OCI-LY3 (cell line): Measurements from ENCODE around the gene DHCR7.

Source experiments
- H2AFZ ChIP-seq: fragments of 200-600, 300-600 bp; shearing (Covaris generic); 2 replicates; pipeline ENCODE4 v1.6.0; 2014; ENCODE audit warnings: antibody characterized with exemption, low read depth, low read length
- H3K27ac ChIP-seq: fragments of 200-600, 300-600 bp; sonication (generic); 2 replicates; pipeline ENCODE4 v1.5.1; 2014; ENCODE audit warnings: mild to moderate bottlenecking, low read length, moderate library complexity, mixed read lengths
- H3K27me3 ChIP-seq: fragments of 200-600, 300-600 bp; sonication (generic); 2 replicates; pipeline ENCODE4 v1.6.1; 2014; ENCODE audit warnings: low read depth, low read length, mixed read lengths
- H3K36me3 ChIP-seq: fragments of 200-600, 300-600 bp; sonication (generic); replicated peaks from 2 replicates; pipeline ENCODE3; 2014; ENCODE audit warnings: low read depth, low read length, mixed read lengths
- H3K4me1 ChIP-seq: fragments of 300-600, 200-600 bp; sonication (generic); 2 replicates; pipeline ENCODE4 v1.6.1; 2014; ENCODE audit warnings: low read length, mixed read lengths
- H3K4me2 ChIP-seq: fragments of 200-600, 300-600 bp; sonication (generic); 2 replicates; pipeline ENCODE4 v1.6.1; 2014; ENCODE audit warnings: low read length, mixed read lengths
- H3K4me3 ChIP-seq: fragments of 300-600, 200-600 bp; sonication (generic); 2 replicates; pipeline ENCODE4 v1.5.1; 2014; ENCODE audit warnings: antibody characterized with exemption, mild to moderate bottlenecking, low read length, moderate library complexity
- H3K79me2 ChIP-seq: fragments of 300-600, 200-600 bp; shearing (Covaris generic); 2 replicates; pipeline ENCODE4 v1.6.1; 2014; ENCODE audit warnings: mild to moderate bottlenecking, low read length, mixed read lengths
- H3K9ac ChIP-seq: fragments of 300-600, 200-600 bp; shearing (Covaris generic); 2 replicates; pipeline ENCODE4 v1.6.0; 2014; ENCODE audit warnings: mild to moderate bottlenecking, low read length, moderate library complexity
- H3K9me3 ChIP-seq: fragments of 200-600, 300-600 bp; shearing (Covaris generic); 2 replicates; pipeline ENCODE4 v1.6.1; 2014; ENCODE audit warnings: low read length, mixed read lengths; ENCODE audit not compliant: insufficient read depth
- H4K20me1 ChIP-seq: fragments of 200-600, 300-600 bp; sonication (generic); 2 replicates; pipeline ENCODE4 v1.6.1; 2016; ENCODE audit warnings: low read length, mixed read lengths; ENCODE audit not compliant: insufficient read depth
- EZH2phosphoT487 ChIP-seq: fragments of 200-600 bp; shearing (Covaris generic); IDR thresholded peaks from 2 replicates; pipeline ENCODE4 v1.6.1; 2018; ENCODE audit warnings: antibody characterized with exemption, mixed run types, low read depth
- TF ChIP-seq, protein P1 (sequence below): fragments of 200-600, 300-600 bp; sonication (generic); IDR thresholded peaks from 2 replicates; pipeline ENCODE4 v1.5.1; 2014; ENCODE audit warnings: antibody characterized with exemption, low read length, low read depth

Gene DHCR7

DNA sequence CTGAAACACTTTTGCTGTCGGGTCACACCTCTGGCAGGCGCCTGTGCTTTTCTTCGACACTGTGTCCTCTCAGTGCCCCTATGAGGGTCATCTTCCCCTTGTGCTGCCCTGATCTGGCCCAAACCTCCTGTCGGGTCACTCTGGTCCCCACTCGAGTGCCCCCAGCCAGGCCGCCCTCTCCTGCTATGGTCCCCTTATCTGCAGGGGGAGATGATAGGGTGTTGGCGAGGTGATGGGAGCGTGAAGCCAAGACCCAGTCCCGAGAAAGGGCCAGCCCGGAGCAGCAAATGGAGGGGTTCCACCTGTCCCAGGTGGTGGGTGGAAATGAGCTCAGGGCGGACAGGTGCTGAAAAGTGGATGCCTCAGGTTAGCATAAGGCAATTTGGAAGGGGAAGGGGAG is 14.5 kb upstream of the DHCR7 start:
- Histone ChIP-seq H3K36me3 (peaks cover 43% of the 10 kb centered on the region), H3K4me1 (no peaks in the 10 kb centered on the region)
- TF ChIP-seq EZH2phosphoT487 = no peak
- TF ChIP-seq, protein P1, sequence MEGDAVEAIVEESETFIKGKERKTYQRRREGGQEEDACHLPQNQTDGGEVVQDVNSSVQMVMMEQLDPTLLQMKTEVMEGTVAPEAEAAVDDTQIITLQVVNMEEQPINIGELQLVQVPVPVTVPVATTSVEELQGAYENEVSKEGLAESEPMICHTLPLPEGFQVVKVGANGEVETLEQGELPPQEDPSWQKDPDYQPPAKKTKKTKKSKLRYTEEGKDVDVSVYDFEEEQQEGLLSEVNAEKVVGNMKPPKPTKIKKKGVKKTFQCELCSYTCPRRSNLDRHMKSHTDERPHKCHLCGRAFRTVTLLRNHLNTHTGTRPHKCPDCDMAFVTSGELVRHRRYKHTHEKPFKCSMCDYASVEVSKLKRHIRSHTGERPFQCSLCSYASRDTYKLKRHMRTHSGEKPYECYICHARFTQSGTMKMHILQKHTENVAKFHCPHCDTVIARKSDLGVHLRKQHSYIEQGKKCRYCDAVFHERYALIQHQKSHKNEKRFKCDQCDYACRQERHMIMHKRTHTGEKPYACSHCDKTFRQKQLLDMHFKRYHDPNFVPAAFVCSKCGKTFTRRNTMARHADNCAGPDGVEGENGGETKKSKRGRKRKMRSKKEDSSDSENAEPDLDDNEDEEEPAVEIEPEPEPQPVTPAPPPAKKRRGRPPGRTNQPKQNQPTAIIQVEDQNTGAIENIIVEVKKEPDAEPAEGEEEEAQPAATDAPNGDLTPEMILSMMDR = no peak

DNA sequence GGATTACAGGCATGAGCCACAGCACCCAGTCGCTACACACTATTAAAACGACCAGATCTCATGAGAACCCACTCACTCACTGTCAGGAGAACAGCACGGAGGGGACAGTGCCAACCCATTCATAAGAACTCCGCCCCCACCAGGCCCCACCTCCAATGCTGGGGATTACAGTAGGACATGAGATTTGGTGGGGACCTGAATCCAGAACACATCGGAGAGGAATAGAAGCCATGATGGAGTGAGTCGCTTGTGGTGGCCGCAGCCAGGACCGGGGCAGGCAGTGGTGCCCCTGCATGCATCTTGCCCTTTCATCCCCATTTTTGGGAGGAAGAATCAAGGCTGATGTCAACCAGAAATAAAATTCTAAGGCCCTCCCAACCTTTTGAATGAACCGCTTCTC is 13.5 kb upstream of the DHCR7 start:
- no peaks in the 10 kb centered on the region for H3K79me2 ChIP-seq
- no peak overlapping the region for H3K4me2 ChIP-seq
- no peak overlapping the region for H3K4me3 ChIP-seq
- no peak overlapping the region for H3K9ac ChIP-seq
- H3K4me1 ChIP-seq = no peaks in the 10 kb centered on the region
- no peaks in the 10 kb centered on the region for H3K27me3 ChIP-seq
- H4K20me1 ChIP-seq = 0 out of 2 replicates have a peak, but pooled peaks cover 3% of the 10 kb centered on the region
- H3K27ac ChIP-seq = no peak overlapping the region
- TF ChIP-seq EZH2phosphoT487 = no peak
- TF ChIP-seq, protein P1 = no peak
- no peaks in the 10 kb centered on the region for H3K9me3 ChIP-seq
- peaks cover 41% of the 10 kb centered on the region for H3K36me3 ChIP-seq
- H2AFZ ChIP-seq = no peak overlapping the region

More for the DNA sequence above, 14.5 kb upstream of the DHCR7 start:
- H3K9ac ChIP-seq = no peak overlapping the region
- H3K9me3 ChIP-seq = no peaks in the 10 kb centered on the region
- H3K79me2 ChIP-seq = no peaks in the 10 kb centered on the region
- no peak overlapping the region for H3K27ac ChIP-seq
- H3K4me2 ChIP-seq = no peak overlapping the region
- H4K20me1 ChIP-seq = 0 out of 2 replicates have a peak, but pooled peaks cover 2% of the 10 kb centered on the region
- H3K27me3 ChIP-seq = no peaks in the 10 kb centered on the region
- H2AFZ ChIP-seq = no peak overlapping the region
- no peak overlapping the region for H3K4me3 ChIP-seq

DNA sequence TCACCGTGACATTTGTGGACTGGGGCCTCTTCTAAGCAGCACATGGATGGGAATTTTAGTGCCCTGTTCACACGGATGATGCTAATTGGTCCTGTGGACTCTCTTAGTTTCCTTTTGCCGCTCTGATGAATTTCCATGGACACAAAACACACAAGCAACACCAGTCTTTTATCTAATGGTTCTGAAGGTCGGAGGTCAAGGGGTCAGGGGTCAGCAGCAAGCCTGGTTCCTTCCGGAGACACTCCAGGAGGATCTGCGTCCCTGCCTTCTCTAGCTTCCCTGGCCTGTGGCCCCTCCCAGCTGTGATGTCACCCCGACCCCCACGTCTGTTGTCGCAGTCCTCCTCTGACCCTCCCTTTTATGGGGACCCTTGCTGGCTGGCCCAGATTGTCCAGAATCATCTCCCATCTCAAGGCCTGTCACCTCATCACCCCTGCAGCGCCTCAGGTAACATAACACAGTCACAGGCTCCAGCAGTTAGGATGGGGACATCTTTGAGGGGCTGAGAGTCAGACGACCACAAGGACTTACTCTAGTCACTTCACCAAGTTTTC is 11.7 kb upstream of the DHCR7 start:
- no peaks in the 10 kb centered on the region for H3K4me1 ChIP-seq
- 0 out of 2 replicates have a peak, but pooled peaks cover 5% of the 10 kb centered on the region for H4K20me1 ChIP-seq
- H3K4me3 ChIP-seq = no peak overlapping the region
- H3K9ac ChIP-seq = no peak overlapping the region
- H3K36me3 ChIP-seq = peaks cover 56% of the 10 kb centered on the region
- H3K27ac ChIP-seq = no peak overlapping the region
- H3K79me2 ChIP-seq = no peaks in the 10 kb centered on the region; the same call in 1 of the 2 replicates
- TF ChIP-seq, protein P1 = no peak
- no peak for TF ChIP-seq EZH2phosphoT487
- no peaks in the 10 kb centered on the region for H3K27me3 ChIP-seq
- no peak overlapping the region for H3K4me2 ChIP-seq
- H2AFZ ChIP-seq = no peak overlapping the region
- no peaks in the 10 kb centered on the region for H3K9me3 ChIP-seq

DNA sequence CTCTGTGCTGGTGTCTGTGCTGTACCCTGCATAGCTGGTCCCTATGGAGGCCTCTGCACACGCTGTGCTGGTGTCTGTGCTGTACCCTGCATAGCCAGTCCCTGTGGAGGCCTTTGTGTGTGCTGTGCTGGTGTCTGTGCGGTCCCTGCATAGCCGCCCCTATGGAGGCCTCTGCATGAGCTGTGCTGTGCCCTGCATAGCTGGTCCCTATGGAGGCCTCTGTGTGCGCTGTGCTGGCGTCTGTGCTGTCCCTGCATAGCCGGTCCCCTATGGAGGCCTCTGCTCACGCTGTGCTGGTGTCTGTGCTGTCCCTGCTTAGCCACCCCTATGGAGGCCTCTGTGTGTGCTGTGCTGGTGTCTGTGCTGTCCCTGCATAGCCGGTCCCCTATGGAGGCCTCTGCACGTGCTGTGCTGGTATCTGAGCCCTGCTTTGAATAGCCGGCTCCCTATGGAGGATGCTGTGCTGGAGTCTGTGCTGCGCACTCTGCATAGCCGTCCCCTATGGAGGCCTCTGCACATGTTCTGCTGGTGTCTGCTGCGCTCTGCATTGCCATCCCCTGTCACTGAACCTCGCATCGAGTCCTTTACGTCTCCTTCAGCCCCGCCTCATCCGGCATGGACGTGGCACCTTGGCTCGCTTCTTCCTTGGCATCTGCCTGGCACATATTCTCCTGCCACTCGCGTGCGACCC is 11.0 kb upstream of the DHCR7 start:
- H4K20me1 ChIP-seq = 0 out of 2 replicates have a peak, but pooled peaks cover 11% of the 10 kb centered on the region
- no peak overlapping the region for H3K4me3 ChIP-seq
- no peaks in the 10 kb centered on the region for H3K27me3 ChIP-seq
- peaks cover 58% of the 10 kb centered on the region for H3K36me3 ChIP-seq
- peaks cover 5% of the 10 kb centered on the region for H3K79me2 ChIP-seq
- H3K9ac ChIP-seq = no peak overlapping the region
- no peak overlapping the region for H2AFZ ChIP-seq
- TF ChIP-seq EZH2phosphoT487 = no peak
- TF ChIP-seq, protein P1 = no peak
- no peak overlapping the region for H3K27ac ChIP-seq
- peaks cover under 1% of the 10 kb centered on the region for H3K4me1 ChIP-seq
- no peaks in the 10 kb centered on the region for H3K9me3 ChIP-seq
- H3K4me2 ChIP-seq = no peak overlapping the region
